ENCODE measurements around the gene LRP1-AS. TPM values are rescaled to one million over a fixed set of nuclear protein-coding genes. Genes with fewer than 3 reads are reported as not detected.

Gene LRP1-AS
- total RNA-seq, 1 donor from 2014 or later: 0.46 TPM

DNA sequence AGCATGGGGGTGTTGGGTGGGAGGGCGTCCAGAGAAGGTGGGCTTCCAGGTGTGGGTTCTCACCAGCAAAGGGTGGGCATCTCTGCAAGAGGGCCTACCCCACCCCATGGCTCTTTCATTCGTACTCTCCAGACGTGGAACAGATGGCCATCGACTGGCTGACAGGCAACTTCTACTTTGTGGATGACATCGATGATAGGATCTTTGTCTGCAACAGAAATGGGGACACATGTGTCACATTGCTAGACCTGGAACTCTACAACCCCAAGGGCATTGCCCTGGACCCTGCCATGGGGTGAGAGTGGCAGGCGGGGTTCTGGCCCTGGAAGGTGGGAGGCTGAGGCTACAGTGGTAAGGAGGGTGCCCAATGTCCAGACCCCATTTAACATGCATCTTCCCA lies 6.7 kb upstream of the LRP1-AS start:
- Mint-ChIP-seq H3K4me3 (ENCODE audit: unreplicated experiment) (no peak overlapping the region), H3K36me3 (ENCODE audit: low read depth, unreplicated experiment) (peaks cover 4% of the 10 kb centered on the region), H3K27ac (ENCODE audit: unreplicated experiment) (no peak overlapping the region), H3K9me3 (ENCODE audit: unreplicated experiment) (no peaks in the 10 kb centered on the region), H3K27me3 (ENCODE audit: unreplicated experiment) (peaks cover 25% of the 10 kb centered on the region), H3K4me1 (ENCODE audit: unreplicated experiment) (peaks cover 30% of the 10 kb centered on the region)
- DNase-seq (ENCODE audit: low spot score): no peak
- TF ChIP-seq, protein P1, sequence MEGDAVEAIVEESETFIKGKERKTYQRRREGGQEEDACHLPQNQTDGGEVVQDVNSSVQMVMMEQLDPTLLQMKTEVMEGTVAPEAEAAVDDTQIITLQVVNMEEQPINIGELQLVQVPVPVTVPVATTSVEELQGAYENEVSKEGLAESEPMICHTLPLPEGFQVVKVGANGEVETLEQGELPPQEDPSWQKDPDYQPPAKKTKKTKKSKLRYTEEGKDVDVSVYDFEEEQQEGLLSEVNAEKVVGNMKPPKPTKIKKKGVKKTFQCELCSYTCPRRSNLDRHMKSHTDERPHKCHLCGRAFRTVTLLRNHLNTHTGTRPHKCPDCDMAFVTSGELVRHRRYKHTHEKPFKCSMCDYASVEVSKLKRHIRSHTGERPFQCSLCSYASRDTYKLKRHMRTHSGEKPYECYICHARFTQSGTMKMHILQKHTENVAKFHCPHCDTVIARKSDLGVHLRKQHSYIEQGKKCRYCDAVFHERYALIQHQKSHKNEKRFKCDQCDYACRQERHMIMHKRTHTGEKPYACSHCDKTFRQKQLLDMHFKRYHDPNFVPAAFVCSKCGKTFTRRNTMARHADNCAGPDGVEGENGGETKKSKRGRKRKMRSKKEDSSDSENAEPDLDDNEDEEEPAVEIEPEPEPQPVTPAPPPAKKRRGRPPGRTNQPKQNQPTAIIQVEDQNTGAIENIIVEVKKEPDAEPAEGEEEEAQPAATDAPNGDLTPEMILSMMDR (IDR thresholded peaks at IDR 0.05; ENCODE audit: unreplicated experiment): no peak

DNA sequence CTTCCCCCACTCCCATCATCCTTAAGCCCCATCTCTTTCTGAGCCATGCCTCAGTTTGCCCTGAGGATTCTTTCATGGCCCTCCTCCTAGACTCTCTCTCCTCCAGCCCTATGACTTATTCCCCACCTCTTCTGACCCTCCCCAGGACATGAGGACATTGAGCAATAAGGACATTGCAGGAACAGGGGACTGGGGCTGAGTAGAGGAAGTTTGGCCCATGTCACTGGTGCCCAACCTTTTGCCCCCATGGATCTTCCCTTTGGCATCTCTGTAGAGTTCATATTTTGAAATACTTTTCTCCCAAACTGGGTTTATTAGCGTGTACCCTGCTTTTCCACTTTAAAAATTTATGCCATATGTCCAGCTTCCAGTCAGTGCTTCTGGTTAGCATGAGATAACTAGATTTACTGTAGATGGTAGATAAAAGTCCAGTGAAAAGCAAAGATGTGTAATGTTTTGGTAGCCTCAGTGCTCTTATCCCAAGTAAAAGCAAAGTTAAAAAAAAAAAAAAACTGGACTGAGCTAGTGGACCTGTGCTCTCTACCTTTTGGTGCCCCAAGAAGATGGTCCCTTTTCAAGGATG lies 6.1 kb upstream of the LRP1-AS start:
- Mint-ChIP-seq H3K27me3 (ENCODE audit: unreplicated experiment) (peaks cover 23% of the 10 kb centered on the region), H3K9me3 (ENCODE audit: unreplicated experiment) (no peaks in the 10 kb centered on the region), H3K27ac (ENCODE audit: unreplicated experiment) (no peak overlapping the region), H3K4me1 (ENCODE audit: unreplicated experiment) (peaks cover 34% of the 10 kb centered on the region), H3K36me3 (ENCODE audit: low read depth, unreplicated experiment) (peaks cover 4% of the 10 kb centered on the region), H3K4me3 (ENCODE audit: unreplicated experiment) (no peak overlapping the region)
- DNase-seq (ENCODE audit: low spot score): no peak
- TF ChIP-seq, protein P1 (IDR thresholded peaks at IDR 0.05; ENCODE audit: unreplicated experiment): no peak

DNA sequence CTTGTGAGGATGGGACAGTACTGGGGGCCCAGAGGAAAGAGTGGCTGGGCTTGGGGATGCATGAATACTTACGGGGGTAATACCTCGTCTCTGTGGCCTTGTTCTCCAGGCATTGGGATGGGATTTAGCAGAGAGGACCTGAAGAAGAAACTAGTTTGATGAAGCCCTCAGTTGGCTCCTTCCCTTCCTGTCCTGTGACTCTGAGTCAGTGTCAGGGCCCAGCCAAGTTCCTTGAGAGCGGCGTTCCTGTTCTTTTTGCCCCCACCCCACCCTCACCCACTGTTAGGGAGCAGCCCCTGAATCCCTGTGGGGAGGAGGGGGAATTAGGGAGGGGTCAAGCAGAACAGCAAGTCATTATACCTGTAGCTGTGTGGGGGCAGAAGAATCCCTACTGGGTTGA lies 5.2 kb upstream of the LRP1-AS start:
- Mint-ChIP-seq H3K4me1 (ENCODE audit: unreplicated experiment) (peaks cover 43% of the 10 kb centered on the region), H3K27me3 (ENCODE audit: unreplicated experiment) (peaks cover 19% of the 10 kb centered on the region), H3K36me3 (ENCODE audit: low read depth, unreplicated experiment) (peaks cover 4% of the 10 kb centered on the region), H3K4me3 (ENCODE audit: unreplicated experiment) (no peak overlapping the region), H3K9me3 (ENCODE audit: unreplicated experiment) (no peaks in the 10 kb centered on the region), H3K27ac (ENCODE audit: unreplicated experiment) (no peak overlapping the region)
- TF ChIP-seq, protein P1 (IDR thresholded peaks at IDR 0.05; ENCODE audit: unreplicated experiment): no peak
- no peak for DNase-seq (ENCODE audit: low spot score)

DNA sequence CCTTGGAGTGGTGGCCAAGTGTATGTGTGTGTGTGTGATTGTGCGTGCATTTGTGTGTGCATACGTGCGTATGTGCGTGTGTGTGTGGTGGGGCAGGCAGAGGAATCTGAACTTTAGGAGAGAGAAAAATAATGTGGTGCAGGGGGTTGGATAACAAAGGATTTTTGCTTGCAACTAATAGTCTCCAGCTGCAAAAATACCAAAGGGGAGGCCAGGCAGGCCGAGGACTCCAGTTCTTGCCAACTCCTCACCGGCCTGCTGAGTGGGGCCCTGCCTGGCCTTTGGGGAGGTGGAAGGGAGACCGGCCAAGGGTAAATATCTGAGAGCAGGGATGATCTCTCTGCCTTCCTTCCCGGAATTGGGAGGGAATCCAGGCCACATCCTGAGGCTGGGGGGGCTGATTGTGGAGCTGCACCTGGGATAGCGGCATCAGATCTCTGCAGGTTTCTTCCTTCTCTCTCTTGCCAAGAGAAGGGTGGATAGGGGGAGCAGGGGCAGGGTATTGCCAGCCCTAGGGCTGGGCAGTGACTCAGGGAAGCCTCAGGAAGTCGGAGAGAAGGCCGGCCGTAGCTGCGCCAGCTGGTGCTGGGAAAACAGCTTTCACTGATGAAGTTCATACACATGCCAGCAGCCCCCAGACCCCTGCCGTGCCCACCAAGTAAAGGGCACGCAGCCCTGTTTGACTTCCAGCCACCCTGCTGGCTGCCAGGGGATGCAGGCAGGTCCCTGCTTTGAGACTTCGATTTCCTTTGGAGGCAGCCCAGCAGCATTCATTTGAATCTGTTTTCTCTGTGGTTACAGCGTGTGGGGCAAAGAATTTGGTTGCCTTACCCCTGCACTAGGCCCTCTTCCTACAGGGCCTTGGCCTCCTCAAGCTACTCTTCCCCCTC lies 4.6 kb upstream of the LRP1-AS start:
- H3K4me1 Mint-ChIP-seq (ENCODE audit: unreplicated experiment): peaks cover 49% of the 10 kb centered on the region
- H3K4me3 Mint-ChIP-seq (ENCODE audit: unreplicated experiment): no peak overlapping the region
- no peaks in the 10 kb centered on the region for H3K9me3 Mint-ChIP-seq (ENCODE audit: unreplicated experiment)
- TF ChIP-seq, protein P1 (IDR thresholded peaks at IDR 0.05; ENCODE audit: unreplicated experiment): no peak
- H3K27ac Mint-ChIP-seq (ENCODE audit: unreplicated experiment): no peak overlapping the region
- peaks cover 4% of the 10 kb centered on the region for H3K36me3 Mint-ChIP-seq (ENCODE audit: low read depth, unreplicated experiment)
- peaks cover 18% of the 10 kb centered on the region for H3K27me3 Mint-ChIP-seq (ENCODE audit: unreplicated experiment)
- no peak for DNase-seq (ENCODE audit: low spot score)

Data from endothelial cell (in vitro differentiated cells).